HepG2 (cell line): ENCODE results near the gene C9orf78. TPM values are rescaled to one million over a fixed set of nuclear protein-coding genes. Genes with fewer than 3 reads are reported as not detected.

Experiments
- AGO2 ChIP-seq: fragments of 200-400 bp; formaldehyde crosslinking; optimal IDR thresholded peaks from 2 replicates; pipeline ENCODE3; 2017; ENCODE audit warnings: mild to moderate bottlenecking, low read depth, low read length, moderate library complexity
- EED ChIP-seq: sonication (generic); formaldehyde crosslinking; IDR thresholded peaks from 2 replicates; pipeline ENCODE4 v1.5.0; 2020; ENCODE audit warnings: mild to moderate bottlenecking, missing genetic modification reagents
- ETV5 ChIP-seq: IDR thresholded peaks from 2 replicates; pipeline ENCODE4 v1.6.1; 2018; ENCODE audit warnings: missing biosample characterization, missing genetic modification reagents, inconsistent platforms, borderline replicate concordance
- EZH2 ChIP-seq: conservative IDR thresholded peaks from 2 replicates; pipeline ENCODE4 v1.6.1; 2012; ENCODE audit warnings: mild to moderate bottlenecking, low read depth, low read length, moderate library complexity
- HOXA7 ChIP-seq: sonication (generic); formaldehyde crosslinking; IDR thresholded peaks from 2 replicates; pipeline ENCODE4 v1.8.1; 2022; ENCODE audit warnings: mild to moderate bottlenecking, missing genetic modification reagents, moderate library complexity
- JDP2 ChIP-seq: sonication (generic); formaldehyde crosslinking; IDR thresholded peaks from 2 replicates; pipeline ENCODE4 v1.8.1; 2022; ENCODE audit warnings: missing genetic modification reagents, borderline replicate concordance
- PAX8 ChIP-seq: sonication (generic); formaldehyde crosslinking; IDR thresholded peaks from 2 replicates; pipeline ENCODE4 v1.8.0; 2022; ENCODE audit warnings: mild to moderate bottlenecking, missing genetic modification reagents, borderline replicate concordance
- PAXIP1 ChIP-seq: sonication (generic); formaldehyde crosslinking; conservative IDR thresholded peaks from 2 replicates; pipeline ENCODE4 v1.4.0; 2020; ENCODE audit warnings: mild to moderate bottlenecking, missing genetic modification reagents, moderate library complexity
- RNF219 ChIP-seq: sonication (generic); formaldehyde crosslinking; IDR thresholded peaks from 2 replicates; pipeline ENCODE4 v1.5.0; 2020; ENCODE audit warnings: mild to moderate bottlenecking, missing genetic modification reagents
- SKIL ChIP-seq: sonication (generic); formaldehyde crosslinking; IDR thresholded peaks from 2 replicates; pipeline ENCODE4 v1.8.0; 2022; ENCODE audit warnings: missing genetic modification reagents, mild to moderate bottlenecking, moderate library complexity, borderline replicate concordance
- ZNF205 ChIP-seq: IDR thresholded peaks from 2 replicates; pipeline ENCODE4 v1.6.1; 2018; ENCODE audit warnings: missing biosample characterization, missing genetic modification reagents
- ZNF720 ChIP-seq: sonication (generic); formaldehyde crosslinking; IDR thresholded peaks from 2 replicates; pipeline ENCODE4 v1.4.0; 2020; ENCODE audit warnings: missing genetic modification reagents
- polyA plus RNA-seq, 8 experiments: library from polyadenylated mRNA; depleted of rRNA in 3 of 8; stranded (reverse) in 7 of 8; unstranded in 1 of 8; fragments of >200 nt; fragmentation: Illumina TruSeq in 4 of 8; extraction: Trizol in 4 of 8; gene quantifications; 2 replicates each; pipeline versions ENCODE4 v1.2.1 to v1.2.3, GENCODE V29; 2011 to 2016; ENCODE audit warnings: low read depth in 4 of 8, missing spikeins in 1 of 8, mixed read lengths in 1 of 8; ENCODE audit not compliant: insufficient read depth in 1 of 8
- total RNA-seq, 5 experiments: library from RNA; depleted of rRNA; stranded (reverse); fragments of >200 nt; fragmentation: Illumina TruSeq; extraction: Trizol; gene quantifications; 2 replicates each; pipeline ENCODE4 v1.2.3, GENCODE V29; 2016; ENCODE audit warnings: low read depth in 1 of 5
- TF ChIP-seq, protein P1 (sequence below): sonication (generic); formaldehyde crosslinking; IDR thresholded peaks from 2 replicates; pipeline ENCODE4 v1.4.0; 2020; ENCODE audit warnings: missing genetic modification reagents, borderline replicate concordance
- TF ChIP-seq, protein P2 (sequence below): sonication (generic); formaldehyde crosslinking; IDR thresholded peaks from 2 replicates; pipeline ENCODE4 v1.8.1; 2023; ENCODE audit warnings: mild to moderate bottlenecking, inconsistent platforms, moderate library complexity, missing genetic modification reagents, borderline replicate concordance

Gene C9orf78
- total and polyA plus RNA-seq, 2 of the 13 experiments (the other 11 are each of a cell fraction or from before 2014, with no cell fraction given), result 18.4 to 35.5 TPM

GRCh38 chr9:129802833-129803675, 32.0 kb downstream of the C9orf78 start, which contains the start of gene TOR1B (continued):
- TF ChIP-seq, protein P1, sequence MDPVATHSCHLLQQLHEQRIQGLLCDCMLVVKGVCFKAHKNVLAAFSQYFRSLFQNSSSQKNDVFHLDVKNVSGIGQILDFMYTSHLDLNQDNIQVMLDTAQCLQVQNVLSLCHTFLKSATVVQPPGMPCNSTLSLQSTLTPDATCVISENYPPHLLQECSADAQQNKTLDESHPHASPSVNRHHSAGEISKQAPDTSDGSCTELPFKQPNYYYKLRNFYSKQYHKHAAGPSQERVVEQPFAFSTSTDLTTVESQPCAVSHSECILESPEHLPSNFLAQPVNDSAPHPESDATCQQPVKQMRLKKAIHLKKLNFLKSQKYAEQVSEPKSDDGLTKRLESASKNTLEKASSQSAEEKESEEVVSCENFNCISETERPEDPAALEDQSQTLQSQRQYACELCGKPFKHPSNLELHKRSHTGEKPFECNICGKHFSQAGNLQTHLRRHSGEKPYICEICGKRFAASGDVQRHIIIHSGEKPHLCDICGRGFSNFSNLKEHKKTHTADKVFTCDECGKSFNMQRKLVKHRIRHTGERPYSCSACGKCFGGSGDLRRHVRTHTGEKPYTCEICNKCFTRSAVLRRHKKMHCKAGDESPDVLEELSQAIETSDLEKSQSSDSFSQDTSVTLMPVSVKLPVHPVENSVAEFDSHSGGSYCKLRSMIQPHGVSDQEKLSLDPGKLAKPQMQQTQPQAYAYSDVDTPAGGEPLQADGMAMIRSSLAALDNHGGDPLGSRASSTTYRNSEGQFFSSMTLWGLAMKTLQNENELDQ (CRISPR knock-in tag), result no peak
- TF ChIP-seq JDP2 (CRISPR knock-in tag), result no peak
- TF ChIP-seq PAX8 (CRISPR knock-in tag), result no peak
- TF ChIP-seq, protein P2, sequence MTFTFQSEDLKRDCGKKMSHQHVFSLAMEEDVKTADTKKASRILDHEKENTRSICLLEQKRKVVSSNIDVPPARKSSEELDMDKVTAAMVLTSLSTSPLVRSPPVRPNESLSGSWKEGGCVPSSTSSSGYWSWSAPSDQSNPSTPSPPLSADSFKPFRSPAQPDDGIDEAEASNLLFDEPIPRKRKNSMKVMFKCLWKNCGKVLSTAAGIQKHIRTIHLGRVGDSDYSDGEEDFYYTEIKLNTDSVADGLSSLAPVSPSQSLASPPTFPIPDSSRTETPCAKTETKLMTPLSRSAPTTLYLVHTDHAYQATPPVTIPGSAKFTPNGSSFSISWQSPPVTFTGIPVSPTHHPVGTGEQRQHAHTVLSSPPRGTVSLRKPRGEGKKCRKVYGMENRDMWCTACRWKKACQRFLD (CRISPR knock-in tag), result 0 out of 2 replicates have a peak, but pooled peaks have one; percentile 43
- no peak for TF ChIP-seq AGO2
- TF ChIP-seq EZH2, result no peak
- TF ChIP-seq EED (CRISPR knock-in tag), result no peak
- TF ChIP-seq ETV5, result peak; percentile 75; the same call in 1 of the 2 replicates
- no peak for TF ChIP-seq HOXA7 (CRISPR knock-in tag)
- TF ChIP-seq RNF219 (CRISPR knock-in tag), result no peak
- TF ChIP-seq SKIL (CRISPR knock-in tag), result no peak
- no peak for TF ChIP-seq ZNF205
- no peak for TF ChIP-seq ZNF720 (CRISPR knock-in tag)
- TF ChIP-seq PAXIP1 (CRISPR knock-in tag), result no peak
